ENCODE data around the gene GOLGA6L7.
"Not testable (repeated sequence)": the region's sequence is repeated elsewhere in the genome, so short reads cannot be mapped to it uniquely, and the experiment has no call there.

The GOLGA6L7 gene

DNA sequence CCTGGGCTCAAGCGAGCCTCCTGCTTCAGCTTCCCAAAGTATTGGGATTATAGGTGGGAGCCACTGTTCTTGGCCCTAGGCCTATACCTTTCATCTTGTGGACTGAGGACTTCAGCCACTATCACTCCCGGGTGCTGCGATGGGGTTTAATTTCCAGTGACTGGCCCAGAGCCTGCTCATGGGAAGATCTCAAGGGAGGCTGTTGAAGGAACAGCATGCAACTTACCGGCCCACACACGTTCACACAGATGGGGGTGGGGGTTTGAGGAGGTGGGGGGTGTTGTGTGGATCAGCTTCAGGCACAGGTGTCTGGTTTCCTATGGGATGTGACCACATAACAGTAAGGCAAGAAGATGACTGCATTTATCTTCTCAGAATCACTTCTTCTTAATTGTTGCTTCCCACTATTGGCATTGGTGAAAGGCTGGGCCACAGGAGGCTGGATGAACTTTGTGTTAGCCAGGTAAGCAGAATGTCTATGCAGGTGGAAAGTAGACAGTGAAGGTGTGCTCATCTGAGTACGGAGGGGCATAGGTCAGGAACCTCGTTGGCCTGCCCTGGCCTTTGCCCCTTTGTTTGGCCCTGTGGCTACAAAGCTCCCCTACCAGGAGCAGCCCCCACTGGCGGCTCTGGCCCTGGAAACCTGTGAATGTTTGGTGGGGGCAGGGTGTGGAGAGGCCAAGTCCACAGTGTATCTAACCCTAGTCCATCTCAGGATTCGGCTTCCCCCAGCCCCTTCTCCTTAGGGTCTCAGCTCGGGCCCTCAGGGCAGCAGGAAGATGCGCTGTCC is 35.9 kb upstream of the GOLGA6L7 start:
- DNase-seq, result peak; percentile 25

DNA sequence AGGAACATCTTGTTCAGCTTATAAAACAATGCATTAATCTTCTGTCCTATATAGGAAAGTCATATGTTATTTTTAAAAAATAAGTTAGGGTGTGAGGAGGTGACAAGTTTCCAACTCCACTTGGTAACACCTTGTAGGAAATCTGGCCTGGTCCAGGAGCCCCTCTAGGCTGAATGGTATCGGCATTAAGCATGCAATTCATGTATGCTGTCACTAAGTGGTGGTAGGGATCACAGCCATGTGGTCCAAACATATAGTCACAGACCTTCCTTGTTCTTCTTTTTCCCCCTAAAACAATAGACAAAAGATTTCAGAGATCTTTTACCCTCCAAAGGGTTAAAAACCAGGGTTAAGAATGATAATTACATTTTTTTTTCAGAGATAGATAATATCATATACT is 33.2 kb upstream of the GOLGA6L7 start:
- DNase-seq, result no peak

DNA sequence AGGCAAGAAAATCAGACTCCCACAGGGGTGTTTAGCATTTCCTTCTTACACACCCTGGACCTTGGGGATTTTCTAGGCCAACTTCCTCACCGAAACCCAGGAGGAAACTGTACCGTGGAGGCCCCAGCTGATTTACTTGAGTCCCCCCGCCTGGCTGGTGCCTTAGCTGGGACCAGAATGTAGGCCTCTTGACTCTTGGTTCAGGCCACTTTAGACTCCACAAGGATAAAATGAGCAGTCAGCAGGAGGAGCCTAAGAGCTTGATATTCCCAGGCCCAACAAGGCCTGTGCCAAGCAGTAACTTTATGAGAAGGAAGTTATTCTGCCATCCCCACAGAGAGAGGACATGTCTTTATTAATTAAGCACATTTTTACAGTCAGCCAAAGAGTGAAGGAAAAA is 32.7 kb upstream of the GOLGA6L7 start:
- no peak for DNase-seq

DNA sequence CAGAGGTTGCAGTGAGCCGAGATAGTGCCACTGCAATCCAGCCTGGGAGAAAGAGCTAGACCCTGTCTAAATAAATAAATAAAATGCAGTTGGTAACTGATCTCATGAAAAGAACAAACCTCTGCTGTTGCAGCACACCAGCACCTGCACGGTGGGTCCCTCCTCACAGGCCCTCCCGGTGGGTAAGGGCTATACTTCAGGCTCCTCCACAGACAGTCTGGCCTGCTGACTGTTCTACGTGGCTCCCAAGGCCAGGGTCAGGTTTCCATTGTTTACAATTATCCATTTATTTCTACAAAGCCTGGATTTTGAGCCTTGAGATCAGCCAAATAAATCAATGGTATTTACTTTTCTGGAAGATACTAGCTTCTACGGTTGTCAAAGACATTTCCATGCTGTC is 32.2 kb upstream of the GOLGA6L7 start:
- DNase-seq, result no peak

DNA sequence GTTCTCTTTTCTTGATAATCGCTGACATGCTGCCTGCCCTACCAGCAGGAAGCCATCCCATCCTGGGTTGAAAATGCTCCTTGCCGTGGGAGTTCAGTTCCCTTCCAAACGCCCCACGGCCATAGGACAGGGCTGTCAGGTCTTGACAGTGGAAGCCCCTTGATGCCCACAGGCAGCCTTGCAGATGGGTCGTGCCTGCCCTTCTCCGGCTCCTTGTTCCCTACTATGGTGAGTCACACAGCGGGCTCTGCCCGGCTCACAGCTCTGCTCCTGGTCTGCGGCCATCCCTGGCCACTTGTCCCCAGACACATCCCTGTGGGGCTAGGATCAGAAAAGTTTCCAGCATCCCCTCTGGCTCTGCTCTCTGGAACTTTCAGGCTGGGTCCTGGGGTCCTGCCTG is 31.1 kb upstream of the GOLGA6L7 start:
- DNase-seq, result no peak

DNA sequence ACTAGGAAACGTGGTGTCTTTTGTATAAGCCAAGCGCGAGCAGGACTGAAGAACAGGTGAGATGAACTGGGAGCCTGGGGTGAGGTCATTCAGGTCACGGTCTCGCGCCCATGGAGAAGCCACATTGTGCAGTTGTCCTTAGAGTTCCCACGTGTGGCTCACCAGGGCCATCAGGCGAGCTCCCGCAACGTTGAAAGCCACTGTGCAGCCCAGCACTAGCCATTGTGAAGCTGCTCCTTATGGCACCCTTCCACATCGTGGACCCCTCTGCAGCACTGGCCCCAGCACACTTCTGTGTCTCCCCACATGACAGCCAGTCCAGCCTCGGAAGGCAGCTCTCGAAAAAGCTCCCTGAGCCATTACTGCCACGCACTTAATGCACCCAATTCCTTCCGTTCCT is 29.8 kb upstream of the GOLGA6L7 start:
- DNase-seq, result no peak

DNA sequence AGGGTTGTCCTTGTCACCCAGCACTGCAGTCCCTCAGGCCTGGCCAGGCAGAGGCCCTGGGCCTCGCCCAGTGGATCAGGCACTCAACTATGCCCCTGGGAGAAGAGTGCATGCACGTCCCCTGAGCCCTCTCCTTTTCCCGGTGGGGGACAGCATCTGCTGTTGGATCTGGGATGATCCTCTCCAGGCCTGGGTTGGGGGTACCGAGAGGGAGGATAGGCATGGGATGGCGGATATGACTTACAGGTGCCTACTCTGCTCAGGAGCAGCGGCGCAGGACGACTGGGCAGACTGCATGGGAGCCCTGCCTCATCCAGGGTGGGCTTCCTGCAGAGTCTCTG is 28.4 kb upstream of the GOLGA6L7 start:
- DNase-seq, result no peak

DNA sequence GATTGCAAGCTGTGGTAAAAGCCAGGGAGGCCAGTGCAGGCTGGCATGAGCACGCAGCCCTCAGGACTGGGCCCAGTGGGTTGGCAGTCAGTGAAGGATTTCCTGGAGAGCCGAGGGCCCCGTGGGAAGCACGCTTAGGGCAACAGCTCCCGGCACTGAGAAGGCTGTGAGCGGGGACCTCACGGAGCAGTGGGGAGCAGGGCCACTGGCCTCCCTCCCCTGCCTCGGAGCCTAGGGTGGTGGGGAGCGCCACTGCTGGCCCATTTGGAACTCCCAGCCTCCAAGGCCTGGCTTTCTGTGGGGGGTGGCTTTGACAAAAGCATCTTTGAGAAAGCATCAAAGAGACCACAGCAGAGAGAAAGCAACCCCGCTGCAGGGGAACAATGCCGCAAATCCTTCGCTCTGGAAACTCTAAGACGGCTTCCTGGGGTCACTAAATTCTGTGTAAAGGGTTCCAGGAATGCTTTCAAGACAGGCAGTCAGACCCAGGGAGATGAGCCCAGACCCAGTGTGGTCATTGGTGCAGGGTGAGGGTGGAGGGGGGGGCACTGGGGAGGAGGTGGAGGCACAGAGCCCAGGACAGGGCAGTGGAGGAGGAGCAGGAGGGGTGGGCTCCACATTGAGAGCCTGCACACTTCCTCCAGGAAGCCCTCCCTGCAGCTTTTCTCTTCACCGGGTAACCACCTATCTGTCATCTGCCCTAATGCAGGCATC is 27.8 kb upstream of the GOLGA6L7 start:
- no peak for DNase-seq

DNA sequence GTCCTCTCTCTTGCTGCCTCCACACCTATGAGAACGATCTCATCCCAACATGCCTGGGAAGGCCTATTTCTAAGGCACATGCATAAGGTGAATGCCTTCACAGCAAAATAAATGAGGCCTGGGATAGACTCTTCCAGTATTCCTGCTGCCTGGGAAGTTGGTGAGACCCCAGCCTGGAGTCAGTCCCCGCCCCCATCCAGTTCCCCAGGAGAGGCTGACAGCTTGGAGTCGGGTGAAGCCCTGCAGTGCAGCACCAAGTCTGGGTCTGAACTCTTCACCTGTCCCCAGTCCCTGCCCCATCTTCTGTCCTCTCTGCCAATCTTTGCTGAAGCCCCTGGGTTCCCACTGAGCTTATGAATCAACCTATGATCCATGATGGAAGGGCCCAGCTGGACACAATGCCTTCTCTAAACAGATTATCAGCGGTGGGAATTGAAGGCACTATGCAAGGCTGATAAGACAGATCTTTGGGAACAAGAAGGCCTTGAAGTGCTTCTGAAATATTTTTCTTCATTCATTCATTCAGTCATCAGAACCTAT is 27.1 kb upstream of the GOLGA6L7 start:
- no peak for DNase-seq

DNA sequence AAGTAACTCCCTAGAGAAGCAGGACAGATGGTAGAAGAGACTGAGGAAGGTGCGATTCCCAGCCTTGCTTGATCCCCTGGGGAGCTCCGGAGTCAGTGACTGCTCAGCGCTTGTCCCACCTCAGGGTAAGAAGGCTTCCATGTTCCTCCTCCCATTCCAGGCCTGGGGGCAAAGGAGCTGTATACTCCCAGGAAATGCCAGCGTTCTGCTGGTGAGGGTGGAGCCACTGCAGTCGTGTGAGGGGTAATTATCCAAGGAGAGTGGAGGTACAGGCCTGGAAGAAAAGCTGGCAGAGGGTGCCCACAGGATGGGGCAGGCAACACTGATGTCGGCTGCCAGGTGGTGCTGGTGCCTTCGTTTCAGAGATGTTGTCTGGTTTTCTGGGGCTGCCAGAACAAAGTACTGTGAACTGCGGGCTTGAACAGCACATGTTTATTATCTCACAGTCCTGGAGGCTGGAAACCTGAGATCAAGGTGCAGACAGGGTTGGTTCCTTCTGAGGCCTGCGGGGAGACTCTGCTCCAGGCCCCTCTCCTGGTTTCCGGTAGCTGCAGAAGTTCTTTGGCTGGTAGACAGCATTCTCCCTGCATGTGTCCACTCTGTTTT is 25.2 kb upstream of the GOLGA6L7 start:
- peak; percentile 90 for DNase-seq

DNA sequence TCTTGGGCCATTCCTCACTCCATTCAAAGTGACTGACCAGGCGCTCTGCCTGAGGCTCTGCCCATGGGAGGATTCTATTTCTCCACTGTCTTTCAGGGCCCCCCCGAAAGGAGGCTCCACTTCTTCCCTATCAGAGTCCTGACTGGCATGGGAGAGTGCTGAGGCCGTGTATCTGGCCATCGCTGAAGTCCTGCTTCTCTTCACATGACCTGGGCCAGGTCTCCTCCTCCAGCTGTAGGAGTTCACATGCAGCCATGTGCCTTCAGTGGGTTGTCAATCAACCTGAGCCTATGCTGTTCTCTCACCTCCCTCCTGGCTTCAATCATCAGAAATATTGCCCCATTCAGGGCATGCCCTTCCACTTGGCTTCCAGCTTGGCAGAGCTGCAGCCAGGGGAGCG is 24.6 kb upstream of the GOLGA6L7 start:
- peak; percentile 53 for DNase-seq

DNA sequence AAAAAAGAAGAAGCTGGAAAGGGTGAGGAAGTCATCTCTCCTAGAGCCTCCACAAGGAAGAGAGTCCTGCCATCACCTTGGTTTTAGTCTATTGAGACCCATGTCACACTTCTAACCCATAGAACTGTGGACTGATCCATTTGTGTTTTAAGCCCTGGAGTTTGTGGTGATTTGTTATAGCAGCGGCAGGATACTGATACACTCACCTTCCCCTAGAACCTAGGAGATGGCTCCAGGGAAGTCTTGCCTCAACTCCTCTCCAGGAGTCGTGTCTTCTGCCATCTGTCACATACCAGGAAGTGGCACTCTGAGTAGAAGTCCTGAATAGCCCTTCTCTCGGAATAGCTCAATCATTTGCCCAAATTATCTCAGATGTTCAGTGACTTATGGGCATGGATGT is 22.7 kb upstream of the GOLGA6L7 start:
- DNase-seq, result no peak

DNA sequence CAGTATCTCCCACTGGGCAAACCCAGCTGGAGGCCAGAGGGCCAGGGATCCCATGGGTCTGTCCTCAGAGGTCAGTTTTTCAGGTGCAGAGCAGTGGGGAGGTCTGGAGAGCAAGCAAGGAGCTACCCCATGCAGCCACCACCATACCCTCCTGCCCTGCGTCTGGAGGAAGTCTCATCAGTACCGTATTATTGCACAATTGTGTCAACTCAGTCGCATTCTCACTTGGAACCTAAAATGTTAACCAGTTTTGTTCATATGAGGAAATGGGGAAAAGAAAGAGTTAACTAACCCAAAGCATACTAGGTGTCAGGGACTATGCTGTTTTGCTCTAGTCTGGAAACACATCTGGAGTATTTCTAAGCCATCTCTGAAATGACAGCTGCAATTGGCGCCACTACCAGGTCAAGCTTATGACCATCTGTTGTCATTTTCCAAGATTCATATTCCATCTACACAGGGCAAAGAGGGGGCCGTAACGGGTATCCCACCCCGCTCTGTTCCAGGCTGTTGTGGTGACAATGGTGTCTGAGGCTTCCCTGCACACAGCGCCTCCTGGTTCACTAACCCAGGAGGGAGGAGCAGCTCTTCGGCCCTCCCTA is 20.4 kb upstream of the GOLGA6L7 start:
- DNase-seq, result peak; percentile 17

DNA sequence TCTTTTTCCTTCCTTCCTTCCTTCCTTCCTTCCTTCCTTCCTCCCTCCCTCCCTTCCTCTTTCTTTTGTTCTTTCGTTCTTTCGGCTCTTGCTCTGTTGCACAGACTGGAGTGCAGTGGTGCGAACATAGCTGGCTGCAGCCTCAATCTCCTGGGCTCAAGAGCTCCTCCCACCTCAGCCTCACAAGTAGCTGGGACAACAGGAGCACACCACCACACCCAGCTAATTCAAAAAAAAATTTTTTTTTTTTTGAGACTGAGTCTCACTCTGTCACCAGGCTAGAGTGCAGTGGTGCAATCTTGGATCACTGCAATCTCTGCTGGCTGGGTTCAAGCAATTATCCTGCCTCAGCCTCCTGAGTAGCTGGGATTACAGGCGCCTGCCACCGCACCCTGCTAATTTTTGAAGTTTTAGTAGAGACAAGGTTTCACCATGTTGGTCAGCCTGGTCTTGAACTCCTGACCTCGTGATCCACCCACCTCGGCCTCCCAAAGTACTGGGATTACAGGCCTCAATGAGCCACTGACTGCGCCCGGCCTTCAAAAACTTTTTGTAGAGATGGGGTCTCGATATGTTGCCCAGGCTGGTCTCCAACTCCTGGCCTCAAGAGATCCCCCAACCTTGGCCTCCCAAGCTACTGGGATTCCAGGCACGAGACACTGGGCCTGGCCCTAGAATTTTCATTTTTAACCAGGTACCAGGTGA is 13.3 kb upstream of the GOLGA6L7 start:
- DNase-seq, result not testable (repeated sequence)

DNA sequence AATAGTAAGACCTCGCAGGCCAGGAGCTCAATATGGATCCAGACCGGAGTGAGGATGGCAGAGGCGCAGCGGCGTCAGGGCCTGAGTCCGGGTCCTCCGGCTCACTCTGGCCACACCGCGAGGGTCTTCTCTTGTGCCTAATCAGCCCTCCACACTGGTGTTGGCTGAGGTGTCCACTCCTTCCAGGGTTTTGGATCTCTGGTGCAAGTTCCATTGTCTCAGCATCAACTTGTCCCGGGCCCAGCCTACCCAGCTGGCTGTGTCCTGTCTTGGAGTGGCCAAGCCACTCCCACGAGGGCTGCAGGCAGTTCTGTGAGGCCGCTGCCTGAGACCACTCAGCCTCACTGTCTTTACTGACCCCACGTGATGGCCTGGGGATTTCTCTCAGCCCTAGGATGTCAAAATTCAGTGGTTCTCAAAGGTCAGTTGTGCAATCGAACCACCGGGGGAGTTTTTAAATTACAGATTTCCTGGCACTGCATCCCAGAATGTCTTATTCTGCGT is 12.6 kb upstream of the GOLGA6L7 start:
- DNase-seq, result no peak

DNA sequence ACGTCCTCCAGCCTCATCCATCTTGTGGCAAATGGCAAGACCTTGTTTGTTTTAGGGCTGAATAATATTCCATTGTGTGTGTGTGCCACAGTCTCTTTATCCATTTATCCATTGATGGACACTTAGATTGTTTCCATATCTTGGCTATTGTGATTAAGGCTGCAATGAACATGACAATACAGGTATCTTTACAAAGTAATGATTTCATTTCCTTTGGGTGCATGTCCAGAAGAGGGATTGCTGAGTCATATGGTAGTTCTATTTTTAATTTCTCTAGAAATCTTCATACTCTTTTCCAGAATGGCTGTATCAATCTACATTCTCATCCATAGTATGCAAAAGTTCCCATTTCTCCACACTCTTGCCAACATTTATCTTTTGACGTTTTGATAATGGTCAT is 6.1 kb upstream of the GOLGA6L7 start:
- not testable (repeated sequence) for DNase-seq

DNA sequence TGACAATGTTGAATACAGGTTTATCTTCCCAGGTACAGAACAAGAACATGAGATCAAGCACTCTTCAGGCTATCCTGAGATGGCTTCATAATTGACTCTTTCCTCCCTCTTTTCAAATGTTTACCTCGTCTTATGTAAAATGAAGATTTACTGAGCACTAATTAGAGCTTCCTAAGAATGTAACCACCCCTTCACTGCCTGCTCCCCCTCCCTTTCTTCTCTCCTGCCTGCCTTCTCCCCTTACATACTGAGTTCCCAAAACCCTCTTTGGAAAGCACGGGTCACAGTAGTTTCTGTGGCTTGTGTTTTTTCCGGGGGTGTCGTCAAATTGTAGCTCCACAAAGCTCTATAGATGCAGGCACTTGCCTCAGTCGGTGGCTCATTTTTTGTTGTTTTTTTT is 5.2 kb upstream of the GOLGA6L7 start:
- DNase-seq, result not testable (repeated sequence)

DNA sequence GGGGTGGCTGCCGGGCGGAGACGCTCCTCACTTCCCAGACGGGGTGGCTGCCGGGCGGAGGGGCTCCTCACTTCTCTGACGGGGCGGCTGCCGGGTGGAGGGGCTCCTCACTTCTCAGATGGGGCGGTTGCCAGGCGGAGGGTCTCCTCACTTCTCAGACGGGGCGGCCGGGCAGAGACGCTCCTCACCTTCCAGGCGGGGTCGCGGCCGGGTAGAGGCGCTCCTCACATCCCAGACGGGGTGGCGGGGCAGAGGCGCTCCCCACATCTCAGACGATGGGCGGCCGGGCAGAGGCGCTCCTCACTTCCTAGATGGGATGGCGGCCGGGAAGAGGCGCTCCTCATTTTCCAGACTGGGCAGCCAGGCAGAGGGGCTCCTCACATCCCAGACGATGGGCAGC is 1.3 kb upstream of the GOLGA6L7 start:
- not testable (repeated sequence) for DNase-seq

DNA sequence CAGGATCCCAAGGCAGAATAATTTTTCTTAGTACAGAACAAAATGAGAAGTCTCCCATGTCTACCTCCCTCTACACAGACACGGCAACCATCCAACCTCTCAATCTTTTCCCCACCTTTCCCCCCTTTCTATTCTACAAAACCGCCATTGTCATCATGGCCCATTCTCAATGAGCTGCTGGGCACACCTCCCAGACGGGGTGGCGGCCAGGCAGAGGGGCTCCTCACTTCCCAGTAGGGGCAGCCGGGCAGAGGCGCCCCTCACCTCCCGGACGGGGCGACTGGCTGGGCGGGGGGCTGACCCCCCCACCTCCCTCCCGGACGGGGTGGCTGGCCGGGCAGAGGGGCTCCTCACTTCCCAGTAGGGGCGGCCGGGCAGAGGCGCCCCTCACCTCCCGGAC is 827 bp upstream of the GOLGA6L7 start:
- DNase-seq, result not testable (repeated sequence)

DNA sequence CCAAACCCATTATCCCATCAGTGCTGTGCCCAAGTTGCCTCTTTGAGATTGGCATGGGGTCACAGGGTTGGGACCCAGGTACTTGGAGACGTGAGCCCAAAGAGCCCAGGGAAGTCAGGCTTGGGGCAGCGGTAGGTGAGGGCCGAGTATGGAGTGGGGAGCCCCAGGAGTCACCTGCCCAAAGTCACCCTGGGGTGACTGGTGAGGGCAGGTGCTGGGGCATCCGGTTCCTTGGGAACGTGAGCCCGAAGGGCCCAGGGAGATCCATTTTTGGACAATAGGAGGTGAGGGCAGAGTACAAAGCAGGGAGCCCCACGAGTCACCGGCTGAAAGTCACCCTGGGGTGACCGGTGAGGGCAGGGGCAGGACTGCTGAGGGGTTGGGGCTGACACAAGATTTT is 485 bp downstream of the GOLGA6L7 start:
- DNase-seq, result not testable (repeated sequence)

DNA sequence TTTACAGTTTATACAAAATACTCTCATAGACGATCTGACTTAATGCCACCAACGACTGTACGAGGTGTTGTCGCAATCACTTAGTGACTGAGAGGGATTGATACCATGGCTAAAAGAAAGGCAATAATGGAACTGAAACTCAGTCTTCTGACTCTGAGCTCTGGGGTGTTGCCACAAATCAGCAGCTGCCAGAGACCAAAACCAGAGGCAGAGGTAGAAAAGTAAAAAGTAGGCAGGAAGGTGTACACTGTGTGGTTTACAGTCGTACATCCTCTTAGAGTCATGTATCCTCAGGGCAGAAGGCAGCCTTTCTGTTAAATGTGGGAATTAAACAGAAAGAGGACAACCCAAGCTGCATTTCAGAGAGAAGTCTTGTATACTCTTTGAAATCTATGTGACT is 1.2 kb downstream of the GOLGA6L7 start:
- not testable (repeated sequence) for DNase-seq

DNA sequence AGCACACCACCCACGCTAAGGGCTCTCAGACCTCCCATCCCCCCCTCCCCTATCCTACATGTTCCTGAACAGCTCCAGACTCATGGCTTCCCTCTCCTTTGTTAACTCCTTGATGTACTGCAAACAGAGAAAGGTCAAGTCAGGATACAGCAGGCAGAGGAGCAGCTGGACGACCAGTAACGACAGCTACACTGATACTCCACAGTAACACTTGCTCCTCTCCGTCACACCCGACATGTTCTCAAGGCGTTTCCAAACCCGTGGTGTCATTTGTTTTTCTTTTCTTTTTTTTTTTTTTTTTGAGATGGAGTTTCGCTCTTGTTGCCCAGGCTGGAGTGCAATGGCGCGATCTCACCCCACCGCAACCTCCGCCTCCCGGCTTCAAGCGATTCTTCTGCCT is 4.3 kb downstream of the GOLGA6L7 start:
- DNase-seq, result not testable (repeated sequence)

DNA sequence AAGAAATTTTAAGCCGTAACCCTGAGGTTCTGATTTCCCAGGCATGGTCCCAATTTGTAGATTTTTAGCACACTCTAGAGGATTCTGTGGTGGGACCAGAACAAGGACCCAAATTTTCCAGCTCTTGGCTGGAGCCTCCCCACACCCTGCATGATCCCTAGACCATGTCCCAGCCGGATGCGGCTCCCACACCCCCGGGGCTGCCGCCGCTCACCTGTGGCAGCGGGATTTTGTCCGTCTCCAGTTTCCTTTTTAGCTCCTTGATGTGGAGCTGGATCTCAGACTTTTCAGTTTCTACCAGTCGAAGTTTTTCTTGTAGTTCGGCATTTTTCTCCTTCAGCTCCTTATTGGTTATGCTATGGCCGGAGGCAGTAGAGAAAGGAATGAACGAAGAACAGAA is 4.9 kb downstream of the GOLGA6L7 start:
- DNase-seq, result not testable (repeated sequence)

Data from NCI-H2171 treated with DMSO at 0.1 percent for 48 hours (cell line).